Prostate gland (tissue), 2 donors: ENCODE measurements around the gene GARIN1A.

Source experiments
- POLR2A ChIP-seq: fragments of 450-650 bp; IDR thresholded peaks from one replicate; pipeline ENCODE4 v1.6.1; 2016; ENCODE audit warnings: antibody characterized with exemption, mild to moderate bottlenecking
- TF ChIP-seq, protein P1 (sequence below), 4 experiments: fragments of 200-600 bp in 2 of 4; fragments of 450-650 bp in 2 of 4; sonication (generic) in 2 of 4; IDR thresholded peaks; 1 replicate in 3 of 4; 2 replicates in 1 of 4; pipeline ENCODE4 v1.5.1; 2016 to 2019; ENCODE audit warnings: antibody characterized with exemption in 4 of 4, mild to moderate bottlenecking in 2 of 4, moderate library complexity in 2 of 4

GRCh38 chr7:128681794-128682537 is 9.9 kb downstream of the GARIN1A start:
- no peak for TF ChIP-seq POLR2A
- TF ChIP-seq, protein P1, sequence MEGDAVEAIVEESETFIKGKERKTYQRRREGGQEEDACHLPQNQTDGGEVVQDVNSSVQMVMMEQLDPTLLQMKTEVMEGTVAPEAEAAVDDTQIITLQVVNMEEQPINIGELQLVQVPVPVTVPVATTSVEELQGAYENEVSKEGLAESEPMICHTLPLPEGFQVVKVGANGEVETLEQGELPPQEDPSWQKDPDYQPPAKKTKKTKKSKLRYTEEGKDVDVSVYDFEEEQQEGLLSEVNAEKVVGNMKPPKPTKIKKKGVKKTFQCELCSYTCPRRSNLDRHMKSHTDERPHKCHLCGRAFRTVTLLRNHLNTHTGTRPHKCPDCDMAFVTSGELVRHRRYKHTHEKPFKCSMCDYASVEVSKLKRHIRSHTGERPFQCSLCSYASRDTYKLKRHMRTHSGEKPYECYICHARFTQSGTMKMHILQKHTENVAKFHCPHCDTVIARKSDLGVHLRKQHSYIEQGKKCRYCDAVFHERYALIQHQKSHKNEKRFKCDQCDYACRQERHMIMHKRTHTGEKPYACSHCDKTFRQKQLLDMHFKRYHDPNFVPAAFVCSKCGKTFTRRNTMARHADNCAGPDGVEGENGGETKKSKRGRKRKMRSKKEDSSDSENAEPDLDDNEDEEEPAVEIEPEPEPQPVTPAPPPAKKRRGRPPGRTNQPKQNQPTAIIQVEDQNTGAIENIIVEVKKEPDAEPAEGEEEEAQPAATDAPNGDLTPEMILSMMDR (IDR thresholded peaks at IDR 0.05) = no peak
